Colonic mucosa (tissue), 4 donors: ENCODE data around the gene DGKI. TPM values are rescaled to one million over a fixed set of nuclear protein-coding genes. Genes with fewer than 3 reads are reported as not detected.

Source experiments
- DNase-seq: peaks from one replicate; pipeline ENCODE4 v3.0.0-alpha.2; 2020
- H3K27ac ChIP-seq: fragments of 200-600 bp; one replicate; pipeline ENCODE4 v1.8.0; 2021
- H3K27me3 ChIP-seq: fragments of 200-600 bp; one replicate; pipeline ENCODE4 v1.8.0; 2021
- H3K36me3 ChIP-seq: fragments of 200-600 bp; one replicate; pipeline ENCODE4 v1.8.0; 2021
- H3K4me1 ChIP-seq: fragments of 200-600 bp; one replicate; pipeline ENCODE4 v1.8.0; 2021; ENCODE audit warnings: mild to moderate bottlenecking
- H3K4me3 ChIP-seq: fragments of 200-600 bp; one replicate; pipeline ENCODE4 v1.8.0; 2021
- H3K9ac ChIP-seq, 2 donors: one replicate each; pipeline ENCODE4 v1.7.0; 2013; ENCODE audit warnings: control low read depth in 2 of 2, low read depth in 2 of 2, low read length in 2 of 2
- H3K9me3 ChIP-seq: fragments of 200-600 bp; one replicate; pipeline ENCODE4 v1.8.0; 2021
- CTCF ChIP-seq: fragments of 200-600 bp; IDR thresholded peaks from one replicate; pipeline ENCODE4 v1.8.0; 2022; ENCODE audit warnings: antibody characterized with exemption, mild to moderate bottlenecking
- intact Hi-C: fragments of 100-400 bp; cut with DNase I; formaldehyde crosslinking; loops from one replicate; pipeline ENCODE4 v1.14.1; 2022
- total RNA-seq, 2 donors: library from RNA; stranded (reverse); fragmentation: NEBNext Ultra II Directional in 1 of 2; extraction: Animal tissue kit (Norgen Biotek cat#: 25700) in 1 of 2; gene quantifications; one replicate each; pipeline ENCODE4 v1.2.1, GENCODE V29; 2021
- donor health status: healthy.
- donor health status: DM: no; HTN: no; CAD: no.
- donor health status: DM: no; HTN: no; CAD: no.

DGKI gene
- total RNA-seq, 2 donors from 2014 or later = 0.35 to 0.67 TPM

GRCh38 chr7:137727413-137727812, 119.4 kb downstream of the DGKI start:
- intact Hi-C loops = no loop called here
- no peak for DNase-seq
- H3K36me3 ChIP-seq = no peaks in the 10 kb centered on the region
- H3K4me1 ChIP-seq = no peaks in the 10 kb centered on the region
- no peak for TF ChIP-seq CTCF
- H3K27me3 ChIP-seq = no peaks in the 10 kb centered on the region
- no peak overlapping the region for H3K4me3 ChIP-seq
- no peaks in the 10 kb centered on the region for H3K9me3 ChIP-seq
- no peak overlapping the region for H3K9ac ChIP-seq
- no peak overlapping the region for H3K27ac ChIP-seq

GRCh38 chr7:137718355-137718754, 128.4 kb downstream of the DGKI start:
- Histone ChIP-seq H3K36me3 (no peaks in the 10 kb centered on the region), H3K27ac (no peak overlapping the region), H3K4me3 (no peak overlapping the region), H3K9me3 (no peaks in the 10 kb centered on the region), H3K9ac (no peak overlapping the region), H3K27me3 (peaks cover 3% of the 10 kb centered on the region), H3K4me1 (no peaks in the 10 kb centered on the region)
- no peak for DNase-seq
- no peak for TF ChIP-seq CTCF
- intact Hi-C loops = no loop called here

- no peaks in the 10 kb centered on the region for H3K9me3 ChIP-seq
- H3K27ac ChIP-seq = no peak overlapping the region
- no peaks in the 10 kb centered on the region for H3K36me3 ChIP-seq
- intact Hi-C loops = no loop called here
- H3K4me1 ChIP-seq = no peaks in the 10 kb centered on the region
- no peak for TF ChIP-seq CTCF
- no peak for DNase-seq
- peaks cover 3% of the 10 kb centered on the region for H3K27me3 ChIP-seq
- no peak overlapping the region for H3K9ac ChIP-seq
- H3K4me3 ChIP-seq = no peak overlapping the region
These were observed 128.9 kb downstream of the DGKI start for GRCh38 chr7:137717811-137718271.

GRCh38 chr7:137717045-137717444, 129.7 kb downstream of the DGKI start:
- no peak for TF ChIP-seq CTCF
- Histone ChIP-seq H3K27ac (no peak overlapping the region), H3K27me3 (peaks cover 3% of the 10 kb centered on the region), H3K9ac (no peak overlapping the region), H3K36me3 (no peaks in the 10 kb centered on the region), H3K4me3 (no peak overlapping the region), H3K9me3 (no peaks in the 10 kb centered on the region), H3K4me1 (no peaks in the 10 kb centered on the region)
- DNase-seq = no peak
- intact Hi-C loops = no loop called here

GRCh38 chr7:137716061-137716460, 130.7 kb downstream of the DGKI start:
- Histone ChIP-seq H3K27me3 (peaks cover 3% of the 10 kb centered on the region), H3K9me3 (no peaks in the 10 kb centered on the region), H3K27ac (no peak overlapping the region), H3K9ac (no peak overlapping the region), H3K4me1 (no peaks in the 10 kb centered on the region), H3K4me3 (no peak overlapping the region), H3K36me3 (no peaks in the 10 kb centered on the region)
- TF ChIP-seq CTCF = no peak
- intact Hi-C loops = no loop called here
- DNase-seq = no peak

- no peak for TF ChIP-seq CTCF
- Histone ChIP-seq H3K4me3 (no peak overlapping the region), H3K27me3 (peaks cover 3% of the 10 kb centered on the region), H3K9me3 (no peaks in the 10 kb centered on the region), H3K9ac (no peak overlapping the region), H3K4me1 (no peaks in the 10 kb centered on the region), H3K36me3 (no peaks in the 10 kb centered on the region), H3K27ac (no peak overlapping the region)
- no peak for DNase-seq
- intact Hi-C loops = no loop called here
These were observed 131.2 kb downstream of the DGKI start for GRCh38 chr7:137715533-137715932.
